Gastroesophageal sphincter (tissue), 4 donors: ENCODE results near the gene CAMKK1. TPM values are rescaled to one million over a fixed set of nuclear protein-coding genes. Genes with fewer than 3 reads are reported as not detected.

Source experiments
- ATAC-seq: fragments of 150-250 bp; one replicate; pipeline ENCODE4 v1.9.1; 2016; ENCODE audit warnings: mild to moderate bottlenecking, moderate library complexity
- H3K27ac ChIP-seq, 4 donors: fragments of 200-600 bp; sonication (generic) in 3 of 4; 1 replicate in 3 of 4; 2 replicates in 1 of 4; pipeline ENCODE4 v1.5.1; 2016 to 2019
- H3K27me3 ChIP-seq: fragments of 200-600 bp; sonication (generic); one replicate; pipeline ENCODE4 v1.5.1; 2019
- H3K36me3 ChIP-seq, 2 donors: fragments of 200-600 bp; sonication (generic); one replicate each; pipeline ENCODE4 v1.5.1; 2019; ENCODE audit warnings: control low read depth in 1 of 2
- H3K4me1 ChIP-seq, 3 donors: fragments of 200-600 bp; sonication (generic); 1 replicate in 2 of 3; 2 replicates in 1 of 3; pipeline ENCODE4 v1.5.1; 2016 to 2019; ENCODE audit warnings: control low read depth in 2 of 3
- H3K4me3 ChIP-seq, 2 donors: fragments of 200-600 bp; sonication (generic); one replicate each; pipeline ENCODE4 v1.5.1; 2019; ENCODE audit warnings: mild to moderate bottlenecking in 1 of 2, moderate library complexity in 1 of 2
- H3K9me3 ChIP-seq, 3 donors: fragments of 200-600 bp; sonication (generic); one replicate each; pipeline ENCODE4 v1.5.1; 2017 to 2019; ENCODE audit warnings: control low read depth in 2 of 3
- EP300 ChIP-seq: sonication (generic); formaldehyde crosslinking; IDR thresholded peaks from one replicate; pipeline ENCODE4 v1.6.1; 2017; ENCODE audit warnings: antibody characterized with exemption, mild to moderate bottlenecking
- POLR2A ChIP-seq, 2 donors: fragments of 450-650 bp; IDR thresholded peaks; one replicate each; pipeline ENCODE4 v1.6.1; 2017; ENCODE audit warnings: antibody characterized with exemption in 2 of 2, mild to moderate bottlenecking in 2 of 2, moderate library complexity in 1 of 2
- POLR2AphosphoS5 ChIP-seq: sonication (generic); formaldehyde crosslinking; IDR thresholded peaks from one replicate; pipeline ENCODE4 v1.6.1; 2017; ENCODE audit warnings: antibody characterized with exemption
- WGBS, 2 donors: methylation state at CpG; one replicate each; pipeline ENCODE4 v1.1.5; 2018; ENCODE audit warnings: low coverage in 1 of 2; 5-methylcytosine and 5-hydroxymethylcytosine counted together
- total RNA-seq, 4 donors: library from RNA; depleted of rRNA; stranded (reverse); fragments of >200 nt; gene quantifications; one replicate each; pipeline ENCODE4 v1.1.0, GENCODE V29; 2016
- TF ChIP-seq, protein P1 (sequence below), 4 experiments: fragments of 200-600 bp in 2 of 4; fragments of 450-650 bp in 2 of 4; sonication (generic) in 1 of 4; IDR thresholded peaks; one replicate each; pipeline ENCODE4 v1.5.1; 2017 to 2019; ENCODE audit warnings: antibody characterized with exemption in 4 of 4, mild to moderate bottlenecking in 2 of 4, moderate library complexity in 2 of 4

The CAMKK1 gene
- total RNA-seq, 4 donors from 2014 or later: 3.4 to 7.1 (median 3.8) TPM

DNA sequence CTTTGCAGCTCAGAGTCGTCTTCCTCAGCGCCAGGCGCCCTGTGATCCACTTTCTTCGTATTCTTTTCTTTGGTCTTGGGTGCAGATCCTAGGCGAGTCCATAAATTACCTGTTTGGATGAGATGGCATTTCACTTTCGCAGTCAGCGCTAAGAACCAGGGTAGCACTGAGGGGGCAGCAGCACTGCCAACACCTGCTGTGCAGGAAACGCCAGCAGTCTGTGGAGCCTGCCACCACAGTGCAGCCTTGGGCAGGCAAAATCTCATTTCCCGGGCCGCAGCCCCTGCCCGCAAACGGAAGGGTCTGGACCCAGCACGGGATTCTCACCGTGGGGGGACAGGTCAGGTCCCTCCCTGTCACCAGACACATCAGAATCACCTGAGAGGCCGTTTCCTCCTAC is 79.7 kb downstream of the CAMKK1 start:
- 86 to 88% methylated on average over 2 to 10 of the region's 15 CpGs for WGBS, 2 donors
- ATAC-seq: no peak

GRCh38 chr17:3812771-3813170 is 80.1 kb downstream of the CAMKK1 start:
- no peak for ATAC-seq
- H3K9me3 ChIP-seq: no peaks in the 10 kb centered on the region
- 92 to 94% methylated on average over 9 to 10 of the region's 12 CpGs for WGBS, 2 donors
- H3K4me1 ChIP-seq: no peaks in the 10 kb centered on the region
- TF ChIP-seq, protein P1, sequence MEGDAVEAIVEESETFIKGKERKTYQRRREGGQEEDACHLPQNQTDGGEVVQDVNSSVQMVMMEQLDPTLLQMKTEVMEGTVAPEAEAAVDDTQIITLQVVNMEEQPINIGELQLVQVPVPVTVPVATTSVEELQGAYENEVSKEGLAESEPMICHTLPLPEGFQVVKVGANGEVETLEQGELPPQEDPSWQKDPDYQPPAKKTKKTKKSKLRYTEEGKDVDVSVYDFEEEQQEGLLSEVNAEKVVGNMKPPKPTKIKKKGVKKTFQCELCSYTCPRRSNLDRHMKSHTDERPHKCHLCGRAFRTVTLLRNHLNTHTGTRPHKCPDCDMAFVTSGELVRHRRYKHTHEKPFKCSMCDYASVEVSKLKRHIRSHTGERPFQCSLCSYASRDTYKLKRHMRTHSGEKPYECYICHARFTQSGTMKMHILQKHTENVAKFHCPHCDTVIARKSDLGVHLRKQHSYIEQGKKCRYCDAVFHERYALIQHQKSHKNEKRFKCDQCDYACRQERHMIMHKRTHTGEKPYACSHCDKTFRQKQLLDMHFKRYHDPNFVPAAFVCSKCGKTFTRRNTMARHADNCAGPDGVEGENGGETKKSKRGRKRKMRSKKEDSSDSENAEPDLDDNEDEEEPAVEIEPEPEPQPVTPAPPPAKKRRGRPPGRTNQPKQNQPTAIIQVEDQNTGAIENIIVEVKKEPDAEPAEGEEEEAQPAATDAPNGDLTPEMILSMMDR (IDR thresholded peaks at IDR 0.05): no peak
- TF ChIP-seq POLR2A (IDR thresholded peaks at IDR 0.05) (no peak), POLR2AphosphoS5 (no peak), EP300 (no peak)
- no peak overlapping the region for H3K27ac ChIP-seq
- no peaks in the 10 kb centered on the region for H3K27me3 ChIP-seq
- peaks cover 5 to 100% of the 10 kb centered on the region in 2 donors for H3K36me3 ChIP-seq
- no peak overlapping the region for H3K4me3 ChIP-seq

More for the DNA sequence above, 79.7 kb downstream of the CAMKK1 start:
- H3K4me3 ChIP-seq: no peak overlapping the region
- no peaks in the 10 kb centered on the region for H3K9me3 ChIP-seq
- H3K36me3 ChIP-seq: peaks cover 9 to 100% of the 10 kb centered on the region in 2 donors
- TF ChIP-seq POLR2A (IDR thresholded peaks at IDR 0.05): no peak
- no peak for TF ChIP-seq POLR2AphosphoS5
- TF ChIP-seq, protein P1 (IDR thresholded peaks at IDR 0.05): no peak
- TF ChIP-seq EP300: no peak
- H3K4me1 ChIP-seq: no peaks in the 10 kb centered on the region
- no peaks in the 10 kb centered on the region for H3K27me3 ChIP-seq
- no peak overlapping the region for H3K27ac ChIP-seq

DNA sequence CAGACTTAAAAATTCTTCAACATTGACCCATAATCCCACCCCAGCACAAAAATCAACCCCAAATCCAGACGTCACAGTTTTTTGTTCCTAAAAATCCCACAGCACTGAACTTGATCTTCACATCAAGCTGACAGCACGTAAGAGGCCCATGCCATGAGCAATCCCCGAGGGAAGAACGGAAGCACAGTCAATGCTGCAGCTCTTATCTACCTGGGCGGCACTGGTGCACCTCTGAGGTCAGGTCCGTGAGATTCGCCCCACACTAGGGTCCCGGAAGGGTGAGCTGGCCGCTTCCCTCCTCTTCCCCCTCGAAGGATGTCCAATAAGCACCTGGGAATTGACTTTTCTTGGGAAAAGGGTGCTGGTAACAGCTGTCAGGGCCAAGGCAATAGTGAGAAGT is 80.6 kb downstream of the CAMKK1 start:
- peaks cover 5 to 100% of the 10 kb centered on the region in 2 donors for H3K36me3 ChIP-seq
- no peaks in the 10 kb centered on the region for H3K27me3 ChIP-seq
- no peaks in the 10 kb centered on the region for H3K4me1 ChIP-seq
- H3K9me3 ChIP-seq: no peaks in the 10 kb centered on the region
- 91 to 98% methylated on average over 3 to 6 of the region's 10 CpGs for WGBS, 2 donors
- no peak for ATAC-seq
- TF ChIP-seq POLR2AphosphoS5 (no peak), POLR2A (IDR thresholded peaks at IDR 0.05) (no peak), EP300 (no peak)
- TF ChIP-seq, protein P1 (IDR thresholded peaks at IDR 0.05): no peak
- H3K27ac ChIP-seq: no peak overlapping the region
- no peak overlapping the region for H3K4me3 ChIP-seq

Other genes starting within 250 kb of the CAMKK1 start
- 100 to 1,000 TPM in 2 of 4 donors, 10 to 100 TPM in 2; 98.5 to 172 (median 109) TPM for gene TAX1BP3, start 224.5 kb downstream of the CAMKK1 start, total RNA-seq
- 10 to 100 TPM in 3 of 4 donors, 1 to 10 TPM in 1; 8.5 to 25.3 (median 13.8) TPM for gene EMC6, start 224.2 kb downstream of the CAMKK1 start, total RNA-seq
- gene P2RX5, start 196.9 kb downstream of the CAMKK1 start, total RNA-seq: 1 to 10 TPM in 1 of 4 donors, under 1 TPM in 1, not detected in 2; 0.96 to 2.0 TPM
- gene HASPIN, start 169.2 kb downstream of the CAMKK1 start, total RNA-seq: under 1 TPM in 2 of 4 donors, not detected in 2; 0.13 to 0.15 TPM
- 10 to 100 TPM; 20.3 to 35.2 (median 21.7) TPM for gene ITGAE, start 91.9 kb downstream of the CAMKK1 start, total RNA-seq
- 10 to 100 TPM; 22.2 to 25.7 (median 24.3) TPM for gene NCBP3, start 46.8 kb downstream of the CAMKK1 start, total RNA-seq
- 10 to 100 TPM in 1 of 4 donors, 1 to 10 TPM in 3; 1.6 to 11.6 (median 3.2) TPM for gene P2RX1, start 23.4 kb upstream of the CAMKK1 start, total RNA-seq
- 10 to 100 TPM in 3 of 4 donors, 1 to 10 TPM in 1; 5.9 to 35.9 (median 18.1) TPM for gene ATP2A3, start 71.4 kb upstream of the CAMKK1 start, total RNA-seq
- 100 to 1,000 TPM in 1 of 4 donors, 10 to 100 TPM in 3; 55.6 to 105 (median 69.9) TPM for gene ZZEF1, start 250.0 kb upstream of the CAMKK1 start, total RNA-seq